ENCODE data around the gene VMP1.
"Not testable (repeated sequence)": the region's sequence is repeated elsewhere in the genome, so short reads cannot be mapped to it uniquely, and the experiment has no call there.

Gene VMP1

GRCh38 chr17:59783221-59784047, 76.0 kb downstream of the VMP1 start:
- DNase-seq: no peak

GRCh38 chr17:59785091-59785799, 77.8 kb downstream of the VMP1 start:
- DNase-seq: no peak

- DNase-seq: no peak
Observed at GRCh38 chr17:59786213-59786535, 78.7 kb downstream of the VMP1 start.

GRCh38 chr17:59786536-59787319, 79.3 kb downstream of the VMP1 start:
- DNase-seq: peak; percentile 72

DNA sequence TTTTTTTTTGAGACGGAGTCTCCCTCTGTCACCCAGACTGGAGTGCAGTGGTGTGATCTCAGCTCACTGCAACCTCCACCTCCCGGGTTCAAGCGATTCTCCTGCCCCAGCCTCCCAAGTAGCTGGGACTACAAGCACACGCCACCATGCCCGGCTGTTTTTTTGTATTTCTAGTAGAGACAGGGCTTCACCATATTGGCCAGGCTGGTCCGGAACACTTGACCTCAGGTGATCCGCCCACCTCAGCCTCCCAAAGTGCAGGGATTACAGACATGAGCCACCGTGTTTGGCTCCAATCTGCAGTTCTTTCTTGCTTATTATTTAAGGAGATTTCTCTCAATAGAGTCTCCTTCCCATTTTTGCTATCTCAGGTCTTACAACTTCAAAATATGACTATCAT, 82.4 kb downstream of the VMP1 start:
- not testable (repeated sequence) for DNase-seq

GRCh38 chr17:59790418-59790817, 83.0 kb downstream of the VMP1 start:
- DNase-seq: not testable (repeated sequence)

DNA sequence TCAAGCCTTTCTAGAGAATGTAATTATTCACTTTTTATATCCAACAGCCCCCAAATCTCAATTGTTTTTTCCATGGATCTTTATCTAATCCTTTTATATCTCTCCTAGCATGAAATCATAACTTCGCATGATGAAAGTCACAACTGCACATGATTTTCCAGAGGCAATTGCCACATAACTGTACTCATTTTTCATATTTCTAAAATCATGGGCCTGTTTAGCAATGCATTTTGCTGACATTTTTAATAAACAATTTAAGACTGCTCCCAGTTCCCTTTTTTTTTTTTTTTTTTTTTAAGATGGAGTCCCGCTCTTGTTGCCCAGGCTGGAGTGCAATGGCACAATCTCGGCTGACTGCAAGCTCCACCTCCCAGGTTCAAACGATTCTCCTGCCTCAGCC, 83.5 kb downstream of the VMP1 start:
- DNase-seq: no peak

GRCh38 chr17:59791603-59792457, 84.4 kb downstream of the VMP1 start:
- no peak for DNase-seq

DNA sequence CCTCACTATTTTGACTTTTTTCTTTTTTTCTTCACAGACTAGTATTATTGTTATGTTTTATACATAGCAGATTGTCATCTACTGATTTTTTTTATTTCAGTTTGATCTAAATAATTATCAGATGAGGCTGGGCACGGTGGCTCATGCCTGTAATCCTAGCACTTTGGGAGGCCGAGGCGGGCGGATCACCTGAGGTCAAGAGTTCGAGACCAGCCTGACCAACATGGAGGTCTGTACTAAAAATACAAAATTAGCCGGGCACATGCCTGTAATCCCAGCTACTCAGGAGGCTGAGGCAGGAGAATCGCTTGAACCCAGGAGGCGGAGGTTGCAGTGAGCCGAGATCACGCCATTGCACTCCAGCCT, 85.0 kb downstream of the VMP1 start:
- DNase-seq: not testable (repeated sequence)

- no peak for DNase-seq
Observed at GRCh38 chr17:59793205-59793604, 85.8 kb downstream of the VMP1 start.

DNA sequence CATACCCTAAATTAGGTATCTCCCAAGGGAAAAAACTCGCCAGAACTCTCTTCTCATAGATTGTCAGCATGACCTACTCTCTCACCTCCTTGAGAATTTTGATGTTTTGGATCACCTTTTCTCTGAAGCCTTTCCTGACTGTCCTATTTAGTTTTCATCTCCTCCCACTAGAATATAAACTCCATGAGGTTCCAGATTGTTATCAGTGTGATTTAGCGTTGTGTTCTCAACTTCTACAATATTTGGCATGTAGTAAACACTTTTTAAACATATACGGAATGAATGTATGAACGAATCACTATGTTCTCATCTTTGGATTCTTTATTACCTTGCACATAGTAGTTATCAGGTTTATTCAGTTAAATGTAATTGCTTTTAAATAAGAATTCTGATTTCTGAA, 88.7 kb downstream of the VMP1 start:
- DNase-seq: no peak

- no peak for DNase-seq
Observed at GRCh38 chr17:59796785-59797205, 89.3 kb downstream of the VMP1 start.

DNA sequence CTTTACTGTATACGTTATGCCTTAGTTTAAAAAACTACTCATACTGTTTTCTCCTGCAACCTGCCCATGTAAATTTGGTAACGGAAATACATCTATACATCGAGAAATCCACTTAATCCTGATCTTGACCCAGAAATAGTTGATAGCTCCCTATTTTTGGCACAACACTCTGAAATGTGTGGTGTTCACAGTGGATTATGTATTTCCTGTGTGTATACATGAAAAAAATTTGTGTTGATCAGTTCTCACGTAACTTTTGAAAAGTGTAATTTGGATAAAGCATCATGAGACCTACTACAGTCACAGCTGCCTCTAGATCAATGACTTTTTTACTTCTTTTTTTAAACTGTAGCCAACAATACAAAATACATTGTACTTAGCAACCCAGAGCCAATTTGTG, 90.7 kb downstream of the VMP1 start:
- no peak for DNase-seq

DNA sequence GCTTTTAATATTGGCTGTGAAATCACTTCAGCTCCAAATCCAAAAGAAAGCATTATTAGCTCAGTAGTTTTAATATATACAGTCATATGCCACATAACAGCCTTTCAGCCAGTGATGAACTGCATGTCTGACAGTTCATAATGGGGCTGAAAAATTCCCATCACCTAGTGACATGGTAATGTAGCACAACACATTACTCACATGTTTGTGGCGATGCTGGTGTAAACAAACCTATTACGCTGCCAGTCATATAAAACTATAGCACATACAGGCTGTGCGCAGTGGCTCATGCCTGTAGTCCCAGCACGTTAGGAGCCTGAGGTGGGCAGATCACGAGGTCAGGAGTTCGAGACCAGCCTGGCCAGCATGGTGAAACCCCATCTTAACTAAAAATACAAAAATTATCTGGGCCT, 93.1 kb downstream of the VMP1 start:
- no peak for DNase-seq

DNA sequence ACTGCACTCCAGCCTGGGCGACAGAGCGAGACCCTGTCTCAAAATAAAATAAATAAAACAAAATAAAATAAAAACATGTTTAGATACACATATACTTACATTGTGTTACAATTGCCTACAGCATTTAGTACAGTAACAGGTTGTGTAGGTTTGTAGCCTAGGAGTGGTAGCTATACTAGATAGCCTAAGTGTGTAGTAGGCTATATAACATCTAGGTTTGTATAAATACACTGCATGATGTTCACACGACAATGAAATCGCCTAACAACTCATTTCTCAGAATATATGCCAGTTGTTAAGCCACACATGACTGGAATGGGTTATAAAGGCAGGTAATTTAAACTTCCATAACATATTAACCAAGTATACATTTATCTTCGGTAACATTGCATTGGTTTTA, 94.7 kb downstream of the VMP1 start:
- no peak for DNase-seq

DNA sequence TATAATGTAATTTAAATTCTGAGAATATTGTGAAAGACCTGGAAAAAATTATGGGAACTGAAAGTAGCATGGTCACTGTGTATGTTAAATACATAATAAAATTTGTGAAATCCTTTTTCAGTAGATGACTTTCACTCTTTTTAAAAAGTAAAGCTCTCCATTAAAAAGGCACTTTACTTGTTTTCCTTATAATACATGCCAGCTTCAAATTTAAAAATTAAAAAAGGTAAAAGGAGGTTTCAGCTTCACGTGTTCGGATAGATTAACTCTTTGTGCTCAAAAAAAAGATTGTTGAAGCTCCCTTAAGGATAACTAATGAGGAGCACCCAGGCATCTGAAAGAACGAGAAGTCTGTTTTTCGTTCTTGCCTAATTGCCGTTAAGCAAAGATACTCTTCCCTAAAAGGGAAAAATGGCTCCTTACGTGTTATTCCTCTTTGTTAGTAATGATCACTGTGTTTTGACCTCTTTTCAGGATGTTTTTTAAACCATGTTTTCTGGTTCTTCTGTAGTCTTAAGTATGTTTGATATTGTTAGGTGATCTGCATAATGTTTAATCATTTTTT, 97.5 kb downstream of the VMP1 start:
- DNase-seq: no peak

DNA sequence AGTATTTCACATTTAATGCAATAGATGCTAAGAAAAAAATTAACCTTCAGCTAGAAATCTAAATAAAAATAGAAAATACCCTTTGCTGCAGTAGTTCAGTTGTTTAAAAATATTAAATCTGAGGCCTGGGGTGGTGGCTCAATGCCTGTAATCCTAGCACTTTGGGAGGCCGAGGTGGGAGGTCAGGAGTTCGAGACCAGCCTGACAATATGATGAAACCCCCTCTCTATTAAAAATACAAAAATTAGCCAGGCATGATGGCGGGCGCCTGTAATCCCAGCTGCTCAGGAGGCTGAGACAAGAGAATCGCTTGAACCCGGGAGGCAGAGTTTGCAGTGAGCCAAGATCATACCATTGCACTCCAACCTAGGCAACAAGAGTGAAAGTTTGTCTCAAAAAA, 98.9 kb downstream of the VMP1 start:
- DNase-seq: not testable (repeated sequence)

DNA sequence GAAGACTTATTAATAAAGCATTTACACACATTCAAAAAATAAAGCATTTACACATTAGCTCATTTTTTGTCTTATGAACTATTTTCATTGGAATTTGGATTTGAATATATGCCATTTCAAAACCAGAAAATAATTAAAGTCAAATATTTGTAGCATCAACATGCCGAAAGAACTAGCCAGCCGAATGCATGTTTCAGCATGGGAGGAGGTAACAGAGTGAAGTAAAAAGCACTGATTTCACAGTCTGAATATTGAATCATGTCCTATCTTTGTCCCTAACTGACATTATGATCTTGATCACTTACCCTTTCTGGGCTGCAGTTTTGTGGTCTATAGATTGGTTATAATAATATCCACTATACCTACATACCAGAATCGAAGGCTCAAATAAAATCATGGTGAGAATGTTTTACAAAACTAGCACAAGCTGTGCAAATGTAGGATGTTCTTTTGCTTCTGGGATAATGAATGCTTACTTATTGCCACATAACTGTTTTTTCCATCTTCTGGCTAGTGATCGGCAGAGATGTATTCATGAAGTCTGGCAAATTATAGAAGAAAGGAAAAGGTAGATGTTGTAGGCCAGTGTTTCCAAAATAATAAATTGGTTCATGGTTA, 100.5 kb downstream of the VMP1 start:
- DNase-seq: no peak

DNA sequence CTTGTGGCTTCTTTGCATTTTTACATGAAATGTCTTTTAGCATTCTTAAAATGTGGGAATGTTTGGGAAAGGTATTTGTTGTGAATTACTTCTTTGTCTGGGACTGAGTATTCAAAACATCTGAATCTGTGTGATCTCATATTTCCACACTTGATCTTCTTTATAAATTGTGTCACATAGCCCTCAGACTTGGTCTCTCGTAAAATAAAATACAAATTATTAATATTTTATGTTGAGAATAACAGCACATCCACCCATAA, 103.4 kb downstream of the VMP1 start:
- no peak for DNase-seq

DNA sequence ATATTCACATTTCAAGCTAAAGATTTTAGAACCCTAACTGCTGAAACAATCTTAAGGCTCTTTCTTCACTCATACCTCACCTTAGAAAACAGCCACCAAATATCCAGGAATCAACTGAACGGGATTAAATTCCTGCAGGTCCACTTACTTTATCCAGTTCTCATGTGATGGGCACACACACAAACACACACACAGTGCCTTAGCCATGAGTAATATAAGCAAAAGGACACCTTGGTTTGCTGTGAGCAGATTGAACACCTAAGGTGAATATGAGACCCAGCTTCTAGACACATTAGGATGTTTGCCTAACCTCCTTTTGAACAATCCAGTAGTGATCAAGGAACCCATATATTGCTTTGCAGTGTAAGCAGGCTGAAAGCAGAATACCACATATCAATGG, 103.8 kb downstream of the VMP1 start:
- no peak for DNase-seq

DNA sequence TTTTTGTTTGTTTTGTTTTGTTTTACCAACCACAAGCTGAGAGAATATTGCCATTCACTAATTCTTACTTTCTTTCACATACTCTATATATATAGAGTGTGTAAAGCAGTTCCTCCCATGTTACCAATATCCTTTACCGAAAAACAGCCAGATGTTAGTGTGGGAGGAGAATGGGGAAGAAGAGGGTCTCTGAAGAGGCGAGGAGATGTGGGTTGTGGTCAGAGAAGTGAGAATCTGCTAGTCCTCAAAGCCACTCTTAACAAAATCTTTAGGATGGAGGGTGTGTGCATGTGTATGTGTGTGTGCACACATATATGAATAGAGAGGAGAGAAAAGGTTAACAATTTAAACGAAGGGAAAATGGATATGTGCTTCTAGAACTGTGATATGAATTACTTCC, 104.7 kb downstream of the VMP1 start:
- DNase-seq: no peak

DNA sequence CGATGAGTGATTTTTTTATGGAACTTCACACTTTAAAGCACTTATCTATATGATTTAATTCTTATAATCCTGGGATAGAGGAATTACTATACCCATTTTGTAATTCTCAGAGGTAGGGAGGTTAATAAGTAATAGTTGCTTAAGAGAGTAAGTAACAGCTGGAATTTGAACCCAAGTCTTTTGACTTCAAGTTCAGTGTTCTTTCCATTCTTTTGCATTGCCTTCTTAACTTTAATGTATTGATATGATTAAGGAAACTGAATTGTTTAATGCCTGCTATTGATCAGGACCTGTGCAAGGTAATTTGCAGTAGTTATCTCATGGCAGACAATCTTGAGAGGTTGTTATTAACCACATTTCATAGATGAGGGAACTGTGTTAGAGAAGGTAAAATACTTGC, 106.8 kb downstream of the VMP1 start:
- no peak for DNase-seq
